NK-92 (cell line): ENCODE data around the gene USP22.
A peak's percentile ranks its signal among the peaks of the same experiment; 100 is the strongest.

Experiments
- DNase-seq: peaks from one replicate; lab custom pipeline; 2025; ENCODE audit not compliant: unreplicated experiment; lab: John Stamatoyannopoulos, UW

Gene USP22

GRCh38 chr17:21049457-21049856 is 6.6 kb upstream of the USP22 start:
- DNase-seq, result no peak

- no peak for DNase-seq
Observed at GRCh38 chr17:21046216-21046615, 3.4 kb upstream of the USP22 start.

- DNase-seq, result no peak
Observed at GRCh38 chr17:21044971-21045370, 2.2 kb upstream of the USP22 start.

- DNase-seq, result peak; percentile 86
Observed at GRCh38 chr17:21043296-21044232, 753 bp upstream of the USP22 start.

GRCh38 chr17:21041741-21042457 is 912 bp downstream of the USP22 start:
- no peak for DNase-seq

- no peak for DNase-seq
Observed at GRCh38 chr17:21039839-21040575, 2.8 kb downstream of the USP22 start.

GRCh38 chr17:21037117-21037803 is 5.6 kb downstream of the USP22 start:
- no peak for DNase-seq

- no peak for DNase-seq
Observed at GRCh38 chr17:21036361-21036881, 6.4 kb downstream of the USP22 start.

GRCh38 chr17:21035406-21035805 is 7.4 kb downstream of the USP22 start:
- DNase-seq, result no peak

GRCh38 chr17:21034340-21035235 is 8.2 kb downstream of the USP22 start:
- DNase-seq, result no peak

- no peak for DNase-seq
Observed at GRCh38 chr17:21033350-21033749, 9.5 kb downstream of the USP22 start.

- no peak for DNase-seq
Observed at GRCh38 chr17:21031756-21032396, 10.9 kb downstream of the USP22 start.

- no peak for DNase-seq
Observed at GRCh38 chr17:21030375-21030774, 12.4 kb downstream of the USP22 start.

GRCh38 chr17:21029515-21029914 is 13.3 kb downstream of the USP22 start:
- DNase-seq, result no peak

GRCh38 chr17:21029036-21029435 is 13.8 kb downstream of the USP22 start:
- no peak for DNase-seq

GRCh38 chr17:21028192-21028591 is 14.6 kb downstream of the USP22 start:
- no peak for DNase-seq

- DNase-seq, result no peak
Observed at GRCh38 chr17:21027031-21027430, 15.8 kb downstream of the USP22 start.

GRCh38 chr17:21025451-21025850 is 17.4 kb downstream of the USP22 start:
- no peak for DNase-seq

GRCh38 chr17:21024024-21024423 is 18.8 kb downstream of the USP22 start:
- no peak for DNase-seq
